Esophagus squamous epithelium (tissue), 5 donors: ENCODE measurements around the gene ADCY6. TPM values are rescaled to one million over a fixed set of nuclear protein-coding genes. Genes with fewer than 3 reads are reported as not detected.

Experiments used
- DNase-seq: peaks from one replicate; lab custom pipeline; 2025; lab: John Stamatoyannopoulos, UW
- H3K27ac ChIP-seq, 4 donors: fragments of 200-600 bp; sonication (generic); one replicate each; pipeline ENCODE4 v1.5.1; 2016 to 2019; ENCODE audit warnings: mild to moderate bottlenecking in 1 of 4
- H3K27me3 ChIP-seq, 4 donors: fragments of 200-600 bp; sonication (generic); 1 replicate in 3 of 4; 2 replicates in 1 of 4; pipeline versions ENCODE4 v1.5.1 to v1.6.0; 2017 to 2021; ENCODE audit warnings: antibody characterized with exemption in 1 of 4
- H3K36me3 ChIP-seq, 3 donors: fragments of 200-600 bp; sonication (generic); one replicate each; pipeline ENCODE4 v1.5.1; 2016 to 2019
- H3K4me1 ChIP-seq, 3 donors: fragments of 200-600 bp; sonication (generic); one replicate each; pipeline ENCODE4 v1.5.1; 2017 to 2019
- H3K4me3 ChIP-seq, 4 donors: fragments of 200-600 bp; sonication (generic); 1 replicate in 3 of 4; 2 replicates in 1 of 4; pipeline ENCODE4 v1.5.1; 2016 to 2019; ENCODE audit warnings: mild to moderate bottlenecking in 2 of 4, moderate library complexity in 1 of 4
- H3K9me3 ChIP-seq, 3 donors: fragments of 200-600 bp; sonication (generic); one replicate each; pipeline ENCODE4 v1.5.1; 2016 to 2019
- CTCF ChIP-seq, 6 experiments: fragments of 450-650 bp in 4 of 6; fragments of 200-600 bp in 2 of 6; sonication (generic) in 2 of 6; IDR thresholded peaks; one replicate each; pipeline ENCODE4 v1.5.1; 2016 to 2019; ENCODE audit warnings: antibody characterized with exemption in 6 of 6, mild to moderate bottlenecking in 4 of 6, moderate library complexity in 4 of 6
- POLR2A ChIP-seq, 4 donors: fragments of 450-650 bp; IDR thresholded peaks; one replicate each; pipeline ENCODE4 v1.6.1; 2017; ENCODE audit warnings: antibody characterized with exemption in 4 of 4, mild to moderate bottlenecking in 4 of 4, moderate library complexity in 3 of 4
- WGBS, 2 donors: methylation state at CpG; one replicate each; pipeline ENCODE4 v1.1.5; 2018; 5-methylcytosine and 5-hydroxymethylcytosine counted together
- intact Hi-C: fragments of 100-400 bp; cut with DNase I; formaldehyde crosslinking; loops from one replicate; pipeline ENCODE4 v1.15.0; 2022
- total RNA-seq, 4 donors: library from RNA; depleted of rRNA; stranded (reverse); fragments of >200 nt; gene quantifications; one replicate each; pipeline ENCODE4 v1.1.0, GENCODE V29; 2016
- donor health status: DM: yes; HTN: yes; CAD: no.

Gene ADCY6
- total RNA-seq, 4 donors from 2014 or later = 11.5 to 14.7 (median 13.9) TPM

- TF ChIP-seq CTCF (IDR thresholded peaks at IDR 0.05) (no peak), POLR2A (IDR thresholded peaks at IDR 0.05) (no peak)
- peaks cover 16 to 87% (median 40%) of the 10 kb centered on the region in 3 donors for H3K36me3 ChIP-seq
- H3K9me3 ChIP-seq = no peaks in the 10 kb centered on the region
- 49% methylated on average over 2 of the region's 2 CpGs; no CpG with 5 or more reads in 1 of the 2 donors for whole genome bisulfite sequencing, 2 donors
- no peak overlapping the region for H3K4me3 ChIP-seq
- peaks cover 0 to 10% (median 1%) of the 10 kb centered on the region in 3 donors for H3K4me1 ChIP-seq
- no peak overlapping the region for H3K27ac ChIP-seq
- no peak for DNase-seq
- no peaks in the 10 kb centered on the region for H3K27me3 ChIP-seq
- intact Hi-C loops = no loop called here
Measured at GRCh38 chr12:48774516-48774915, 14.4 kb downstream of the ADCY6 start.

GRCh38 chr12:48773686-48774085, 15.2 kb downstream of the ADCY6 start:
- TF ChIP-seq POLR2A (IDR thresholded peaks at IDR 0.05) = no peak
- Histone ChIP-seq H3K36me3 (peaks cover 16 to 95% (median 41%) of the 10 kb centered on the region in 3 donors), H3K4me1 (peaks cover 0 to 2% (median 0%) of the 10 kb centered on the region in 3 donors), H3K27me3 (no peaks in the 10 kb centered on the region), H3K9me3 (no peaks in the 10 kb centered on the region), H3K27ac (no peak overlapping the region), H3K4me3 (no peak overlapping the region)
- intact Hi-C loops = no loop called here
- WGBS, 2 donors = 80 to 88% methylated on average over 1 to 2 of the region's 5 CpGs
- no peak for DNase-seq

DNA sequence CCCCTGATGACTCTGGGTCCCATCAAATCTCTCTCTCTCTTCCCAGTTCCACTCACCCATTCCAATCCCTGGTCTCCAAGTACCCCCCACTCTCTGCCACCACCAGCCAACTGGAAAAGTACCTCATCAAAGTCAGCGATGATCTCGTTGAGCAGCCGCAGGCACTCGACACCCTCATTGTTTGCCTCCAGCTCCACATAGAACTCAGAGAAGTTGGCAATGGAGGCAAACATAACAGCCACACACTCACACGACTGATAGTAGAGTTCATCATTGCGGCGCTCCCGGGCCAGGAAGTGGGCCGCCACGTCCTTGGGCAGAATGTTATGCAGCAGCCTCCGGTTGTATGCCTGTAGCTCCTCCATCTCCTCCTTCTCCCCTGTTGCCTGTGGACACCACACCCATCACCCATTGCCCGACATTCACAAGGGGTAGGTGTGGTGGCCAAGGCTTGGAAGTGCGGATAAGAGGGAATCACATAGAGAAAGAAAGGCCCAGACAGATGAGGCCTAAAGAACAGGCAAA, 17.2 kb downstream of the ADCY6 start:
- 98 to 100% methylated on average over 3 to 12 of the region's 13 CpGs for WGBS, 2 donors
- no peak for TF ChIP-seq CTCF (IDR thresholded peaks at IDR 0.05)
- TF ChIP-seq POLR2A (IDR thresholded peaks at IDR 0.05) = no peak

GRCh38 chr12:48770756-48771155, 18.1 kb downstream of the ADCY6 start:
- Histone ChIP-seq H3K9me3 (no peaks in the 10 kb centered on the region), H3K36me3 (peaks cover 16 to 100% (median 47%) of the 10 kb centered on the region in 3 donors), H3K4me1 (peaks cover 0 to 24% (median 0%) of the 10 kb centered on the region in 3 donors), H3K27ac (no peak overlapping the region), H3K27me3 (no peaks in the 10 kb centered on the region), H3K4me3 (no peak overlapping the region)
- no peak for DNase-seq
- WGBS, 2 donors = 89 to 91% methylated on average over 7 to 10 of the region's 10 CpGs
- TF ChIP-seq CTCF (IDR thresholded peaks at IDR 0.05) (no peak), POLR2A (IDR thresholded peaks at IDR 0.05) (no peak)
- intact Hi-C loops = no loop called here

More for the DNA sequence above, 17.2 kb downstream of the ADCY6 start:
- Histone ChIP-seq H3K4me1 (peaks cover 0 to 16% (median 0%) of the 10 kb centered on the region in 3 donors), H3K36me3 (peaks cover 16 to 100% (median 47%) of the 10 kb centered on the region in 3 donors), H3K9me3 (no peaks in the 10 kb centered on the region), H3K4me3 (no peak overlapping the region), H3K27ac (no peak overlapping the region), H3K27me3 (no peaks in the 10 kb centered on the region)
- DNase-seq = no peak
- intact Hi-C loops = no loop called here

DNA sequence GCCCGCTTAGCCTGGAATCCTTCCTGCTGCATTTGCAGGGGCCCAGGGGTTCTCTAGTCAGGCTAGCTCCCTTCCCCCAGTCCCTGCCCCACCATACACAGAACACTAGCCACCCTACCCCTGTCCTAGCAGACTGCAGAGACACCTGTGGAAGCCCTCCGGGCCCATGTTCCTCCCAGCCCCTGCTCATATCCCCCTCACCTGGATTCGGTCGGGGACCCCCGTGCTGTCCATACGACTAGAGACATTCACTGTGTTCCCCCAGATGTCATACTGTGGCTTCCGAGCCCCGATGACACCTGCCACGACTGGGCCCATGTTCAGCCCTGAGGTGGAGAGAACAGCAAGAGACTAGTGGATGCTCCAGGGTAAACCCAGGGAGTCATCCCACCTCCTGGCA, 20.2 kb downstream of the ADCY6 start:
- TF ChIP-seq POLR2A (IDR thresholded peaks at IDR 0.05) = no peak
- TF ChIP-seq CTCF (IDR thresholded peaks at IDR 0.05) = no peak
- 90% methylated on average over 9 of the region's 9 CpGs; no CpG with 5 or more reads in 1 of the 2 donors for WGBS, 2 donors
- Histone ChIP-seq H3K4me1 (peaks cover 0 to 40% (median 0%) of the 10 kb centered on the region in 3 donors), H3K9me3 (no peaks in the 10 kb centered on the region), H3K27me3 (no peaks in the 10 kb centered on the region), H3K36me3 (peaks cover 13 to 92% (median 34%) of the 10 kb centered on the region in 3 donors), H3K27ac (no peak overlapping the region), H3K4me3 (no peak overlapping the region)
- DNase-seq = no peak
- intact Hi-C loops = no loop called here
